ENCODE data around the gene DLGAP3.

GRCh38 chr1:34926156-34926555 lies 3.3 kb downstream of the DLGAP3 start:
- TF ChIP-seq CTCF (IDR thresholded peaks at IDR 0.05) (no peak), POLR2A (IDR thresholded peaks at IDR 0.05) (no peak)

Measured in heart left ventricle (tissue), 13 donors.